Right lobe of liver (tissue), 4 donors: Measurements from ENCODE around the gene RORB.

Experiments
- CTCF ChIP-seq, 4 donors: fragments of 200-600 bp in 3 of 4; fragments of 450-650 bp in 1 of 4; IDR thresholded peaks; one replicate each; pipeline versions ENCODE4 v1.5.1 to v1.8.0; 2016 to 2022; ENCODE audit warnings: antibody characterized with exemption in 4 of 4, mild to moderate bottlenecking in 2 of 4
- POLR2A ChIP-seq: fragments of 450-650 bp; IDR thresholded peaks from one replicate; pipeline ENCODE4 v1.6.1; 2017; ENCODE audit warnings: antibody characterized with exemption, mild to moderate bottlenecking
- donor health status: DM: no; HTN: no; CAD: no.
- donor health status: DM: no; HTN: no; CAD: no.
- donor health status: DM: no; HTN: yes; CAD: no.

DNA sequence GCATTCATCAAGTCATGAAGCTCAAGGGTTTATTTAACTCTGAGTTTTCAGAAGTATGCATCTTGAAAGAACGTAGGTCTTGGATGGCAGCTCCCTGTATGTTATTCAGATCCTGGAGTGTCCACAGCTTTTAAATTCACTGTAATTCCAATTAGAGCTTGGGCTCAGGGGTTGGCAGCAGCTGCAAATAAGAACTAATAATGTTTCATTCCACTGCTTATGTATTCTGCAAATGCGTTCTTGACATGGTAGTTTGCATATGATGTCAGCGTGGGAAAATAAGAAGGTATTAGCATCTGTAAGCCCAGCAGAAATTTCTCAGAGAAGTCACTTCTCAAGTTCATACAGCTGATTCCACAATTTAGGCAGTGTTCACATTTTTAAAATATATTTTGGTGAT lies 58.4 kb downstream of the RORB start:
- TF ChIP-seq CTCF (IDR thresholded peaks at IDR 0.05): no peak
- no peak for TF ChIP-seq POLR2A
